GM21737 (cell line): ENCODE results near the gene TRPT1.
"Not testable (repeated sequence)": the region's sequence is repeated elsewhere in the genome, so short reads cannot be mapped to it uniquely, and the experiment has no call there.

Experiments
- ATAC-seq: cut with Tn5 transposase; IDR thresholded peaks from one replicate; pipeline ENCODE4 v1.9.1; 2021; ENCODE audit warnings: mild to moderate bottlenecking, moderate library complexity; ENCODE audit not compliant: unreplicated experiment

The TRPT1 gene

DNA sequence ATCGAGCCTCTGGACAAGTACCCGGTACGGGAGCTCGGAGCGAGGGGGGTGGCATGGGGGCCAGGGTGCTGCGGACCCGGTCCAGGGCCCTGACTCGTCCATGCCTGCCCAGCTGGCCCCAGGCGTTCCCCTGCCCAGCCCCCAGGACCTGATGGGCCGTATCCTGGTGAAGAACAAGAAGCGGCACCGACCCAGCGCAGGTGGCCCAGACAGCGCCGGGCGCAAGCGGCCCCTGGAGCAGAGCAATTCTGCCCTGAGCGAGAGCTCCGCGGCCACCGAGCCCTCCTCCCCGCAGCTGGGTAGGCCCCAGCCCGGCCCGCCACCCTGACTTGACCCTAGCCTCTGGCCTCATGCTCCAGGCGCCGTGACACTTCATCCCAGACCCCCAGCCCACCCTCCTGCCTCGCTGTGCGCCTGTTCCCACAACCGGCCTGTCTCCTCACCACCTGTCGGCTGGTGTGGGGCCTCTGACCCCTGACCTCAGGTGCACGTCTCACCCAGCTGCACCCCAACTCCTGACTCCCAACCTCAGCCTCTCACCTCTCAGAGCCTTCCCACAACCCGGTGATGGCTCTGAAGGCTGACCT lies 33.1 kb upstream of the TRPT1 start:
- ATAC-seq, result no peak

DNA sequence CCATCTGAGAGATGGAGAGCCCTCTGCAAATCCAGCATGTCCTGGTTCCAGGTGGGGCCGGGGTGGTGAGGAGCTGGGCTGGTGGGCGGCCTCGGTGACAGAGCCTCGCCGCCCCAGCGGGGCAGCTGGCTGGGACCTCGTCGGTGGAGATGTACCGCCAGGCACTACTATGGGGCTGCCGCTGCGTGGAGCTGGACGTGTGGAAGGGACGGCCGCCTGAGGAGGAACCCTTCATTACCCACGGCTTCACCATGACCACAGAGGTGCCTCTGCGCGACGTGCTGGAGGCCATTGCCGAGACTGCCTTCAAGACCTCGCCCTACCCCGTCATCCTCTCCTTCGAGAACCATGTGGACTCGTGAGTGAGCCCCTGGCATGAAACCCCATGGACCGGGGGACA lies 32.4 kb upstream of the TRPT1 start:
- ATAC-seq, result no peak

DNA sequence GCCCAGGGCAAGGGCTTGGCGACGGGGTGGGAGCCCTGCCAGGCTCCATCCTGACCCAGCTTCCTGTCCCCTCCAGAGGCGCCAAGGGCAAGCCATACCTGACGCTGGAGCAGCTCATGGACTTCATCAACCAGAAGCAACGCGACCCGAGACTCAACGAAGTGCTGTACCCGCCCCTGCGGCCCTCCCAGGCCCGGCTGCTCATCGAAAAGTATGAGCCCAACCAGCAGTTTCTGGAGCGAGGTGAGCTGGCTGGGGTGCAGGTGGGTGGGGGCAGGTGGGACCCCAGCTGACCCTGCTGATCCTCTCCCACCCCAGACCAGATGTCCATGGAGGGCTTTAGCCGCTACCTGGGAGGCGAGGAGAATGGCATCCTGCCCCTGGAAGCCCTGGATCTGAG lies 30.3 kb upstream of the TRPT1 start:
- ATAC-seq, result no peak

DNA sequence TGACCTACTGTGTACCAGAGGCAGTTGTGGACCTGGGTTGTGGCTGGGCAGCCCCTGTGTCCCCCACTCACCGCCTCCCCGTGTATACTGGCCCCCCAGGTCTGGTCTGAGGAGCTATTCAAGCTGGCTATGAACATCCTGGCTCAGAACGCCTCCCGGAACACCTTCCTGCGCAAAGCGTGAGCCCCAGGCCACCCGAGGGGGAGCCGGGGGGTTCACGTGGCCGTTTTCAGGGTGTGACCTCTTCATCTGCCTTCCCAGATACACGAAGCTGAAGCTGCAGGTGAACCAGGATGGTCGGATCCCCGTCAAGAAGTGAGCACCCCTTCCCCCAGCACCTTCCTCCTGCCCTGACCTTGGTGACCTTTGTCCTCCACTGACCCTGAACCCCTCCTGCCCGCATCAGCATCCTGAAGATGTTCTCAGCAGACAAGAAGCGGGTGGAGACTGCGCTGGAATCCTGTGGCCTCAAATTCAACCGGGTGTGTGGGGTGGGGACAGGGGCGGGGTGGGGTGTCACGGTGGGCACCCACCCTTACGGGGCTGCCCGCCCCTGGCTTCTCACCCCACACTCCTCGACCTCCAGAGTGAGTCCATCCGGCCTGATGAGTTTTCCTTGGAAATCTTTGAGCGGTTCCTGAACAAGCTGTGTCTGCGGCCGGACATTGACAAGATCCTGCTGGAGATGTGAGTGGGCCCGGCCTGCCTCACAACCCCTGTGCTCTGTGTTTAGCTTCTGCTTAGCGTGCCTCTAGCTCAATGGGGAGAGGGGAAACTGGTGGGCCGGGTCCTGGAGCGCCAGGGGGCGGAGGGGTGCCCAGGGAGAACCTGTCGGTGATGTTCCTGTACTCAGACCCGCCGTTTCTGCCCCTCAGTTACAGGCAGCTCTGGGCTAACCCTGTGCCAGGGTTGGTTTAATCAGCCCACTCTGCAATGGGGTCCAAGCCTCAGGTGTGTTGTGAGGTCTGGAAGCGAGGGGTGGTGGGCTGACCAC lies 29.4 kb upstream of the TRPT1 start:
- no peak for ATAC-seq

DNA sequence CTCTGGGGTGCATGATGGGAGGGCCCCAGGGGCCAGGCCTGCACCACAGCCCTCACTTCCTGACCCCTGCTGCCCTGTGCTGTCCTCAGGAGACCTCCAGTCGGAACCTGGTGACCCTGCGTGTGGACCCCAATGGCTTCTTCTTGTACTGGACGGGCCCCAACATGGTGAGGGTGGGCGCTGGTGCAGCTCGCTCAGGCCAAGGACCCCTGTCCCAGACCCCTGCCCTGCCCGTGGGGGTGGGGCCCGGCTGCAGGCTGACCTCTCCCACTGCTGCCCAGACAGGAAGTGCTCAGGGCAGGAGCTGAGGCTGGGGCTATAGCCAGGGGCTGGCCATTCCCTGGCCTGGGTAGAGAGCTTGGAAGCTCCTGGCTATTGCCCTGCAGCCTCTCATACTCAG lies 28.3 kb upstream of the TRPT1 start:
- ATAC-seq, result no peak

DNA sequence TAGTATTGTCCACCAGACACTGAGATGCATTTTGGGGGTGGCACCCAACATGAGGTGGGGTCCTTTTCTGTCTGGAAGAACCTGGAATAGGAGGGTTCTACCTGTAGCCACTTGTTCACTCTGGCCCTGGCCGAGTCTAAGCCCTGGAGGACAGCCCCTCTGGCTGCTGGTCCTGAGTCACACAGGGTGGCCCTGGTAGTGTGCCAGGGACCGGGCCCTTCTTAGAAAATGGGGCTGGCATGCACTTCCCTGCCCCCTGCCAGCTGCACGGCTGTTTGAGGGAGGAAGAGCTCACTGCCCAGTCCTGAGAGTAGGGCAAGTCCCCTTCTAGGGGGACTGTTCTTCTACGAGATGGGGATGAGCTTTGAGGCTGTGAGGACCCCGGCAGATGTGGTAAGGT lies 27.5 kb upstream of the TRPT1 start:
- ATAC-seq, result no peak

DNA sequence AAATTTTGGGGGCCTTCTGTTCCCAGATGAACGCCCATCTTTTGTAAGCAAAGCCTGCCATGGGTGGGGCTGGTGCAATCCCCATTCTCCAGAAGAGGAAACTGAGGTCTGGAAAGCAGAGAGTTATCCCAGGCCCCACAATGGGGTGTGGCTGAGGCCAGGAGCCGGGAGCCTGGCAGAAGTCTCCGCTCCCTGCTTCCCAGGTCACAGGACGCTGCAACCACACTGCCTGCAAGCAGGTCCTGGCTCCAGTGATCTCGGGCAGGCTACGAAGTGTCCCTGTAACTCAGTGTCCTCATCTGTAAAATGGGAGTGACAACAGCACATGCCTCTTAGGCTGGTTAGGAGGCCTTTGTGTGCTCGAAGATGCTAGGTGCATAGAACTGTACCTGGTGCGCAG lies 27.1 kb upstream of the TRPT1 start:
- no peak for ATAC-seq

DNA sequence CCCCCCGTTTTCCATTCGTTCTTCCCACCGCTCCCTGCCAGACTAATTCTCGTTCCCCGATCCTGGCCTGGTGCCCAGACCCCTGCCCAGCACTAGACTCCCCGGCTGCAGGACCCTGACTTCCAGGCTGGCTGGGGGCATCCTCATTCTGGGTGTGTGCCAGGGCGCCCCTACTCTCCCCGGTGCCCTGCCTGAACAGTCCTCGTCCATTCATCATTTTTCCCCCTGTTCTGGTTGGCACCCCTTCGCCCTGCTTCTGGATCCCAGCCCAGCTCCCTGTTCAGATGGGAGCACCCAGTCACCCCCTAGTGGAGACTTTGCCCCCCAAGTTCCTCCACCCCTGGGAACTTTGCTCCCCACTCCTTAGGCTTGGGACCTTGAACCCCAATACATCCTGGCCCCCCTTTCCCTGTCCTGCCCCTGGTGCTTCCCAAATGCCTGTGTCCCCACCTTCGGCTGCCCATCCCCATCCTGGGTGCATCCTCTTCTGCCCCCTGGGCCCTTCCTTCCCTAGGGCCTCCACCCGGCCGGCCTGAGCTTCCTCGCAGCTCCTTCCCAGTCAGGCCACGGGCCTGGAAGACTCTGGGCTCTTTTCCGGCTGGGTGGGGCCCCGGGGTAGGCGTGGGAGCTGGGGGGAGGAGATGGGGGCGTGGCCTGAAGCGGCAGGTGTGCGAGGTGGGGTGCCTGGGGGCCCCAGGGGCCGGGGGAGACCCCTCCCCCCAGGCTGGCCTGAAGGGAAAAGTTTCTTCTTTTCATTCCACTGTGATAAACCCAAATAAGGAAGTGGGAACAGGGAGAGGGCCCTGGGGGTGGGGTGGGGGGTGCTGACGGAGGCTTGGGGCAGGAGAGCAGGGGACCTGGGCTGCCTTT lies 26.3 kb upstream of the TRPT1 start:
- ATAC-seq, result no peak

DNA sequence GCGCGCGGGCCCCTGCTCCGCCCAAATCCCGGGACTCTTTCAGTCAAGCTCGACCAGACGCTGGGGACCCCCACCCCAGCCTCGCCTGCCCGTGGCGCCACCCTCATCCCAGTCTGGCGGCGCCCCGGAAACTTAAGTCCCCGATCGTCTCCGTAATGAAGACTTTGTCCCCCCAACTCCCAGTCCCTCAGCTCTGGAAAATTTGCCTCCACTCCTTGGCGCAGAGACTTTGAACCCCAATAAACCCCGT lies 25.7 kb upstream of the TRPT1 start:
- no peak for ATAC-seq

DNA sequence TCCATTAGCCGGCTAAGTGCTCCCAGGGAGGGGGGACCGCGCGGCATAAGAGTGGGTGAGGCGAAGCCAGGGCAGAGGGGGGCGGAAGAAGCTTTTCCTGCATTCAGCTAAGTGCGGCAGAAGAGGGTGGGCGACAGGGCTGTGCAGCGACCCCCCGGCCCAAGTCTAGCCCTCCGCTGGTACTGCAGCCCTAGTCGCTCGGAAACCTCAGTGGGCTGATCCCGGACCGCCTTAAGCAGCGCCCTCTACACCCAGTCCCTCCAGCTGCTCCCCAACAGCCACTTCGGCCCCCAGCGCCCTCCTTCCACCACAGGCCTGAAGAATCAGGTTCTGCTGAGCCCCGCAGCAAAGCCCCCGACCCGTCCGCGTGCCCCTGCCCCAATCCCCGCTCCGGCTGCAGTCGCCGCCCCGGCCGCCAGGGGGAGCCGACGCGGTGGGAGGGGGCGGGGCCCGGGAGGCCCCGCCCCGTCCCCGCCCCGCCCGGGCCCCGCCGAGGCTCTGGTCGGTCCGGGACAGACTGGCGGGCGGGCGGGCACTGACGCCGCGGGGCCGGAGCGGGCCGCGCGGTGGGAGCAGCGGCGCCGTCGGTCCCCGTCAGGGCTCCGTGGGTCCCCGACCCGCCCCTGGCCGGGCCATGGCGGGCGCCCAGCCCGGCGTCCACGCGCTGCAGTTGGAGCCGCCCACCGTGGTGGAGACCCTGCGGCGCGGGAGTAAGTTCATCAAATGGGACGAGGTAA lies 25.2 kb upstream of the TRPT1 start, which contains the start of gene PLCB3:
Gene PLCB3 (plus strand): TSS at position 515 of the 737 bp plus-strand sequence. CDS start 120 bp downstream, at position 635.
- no peak for ATAC-seq

DNA sequence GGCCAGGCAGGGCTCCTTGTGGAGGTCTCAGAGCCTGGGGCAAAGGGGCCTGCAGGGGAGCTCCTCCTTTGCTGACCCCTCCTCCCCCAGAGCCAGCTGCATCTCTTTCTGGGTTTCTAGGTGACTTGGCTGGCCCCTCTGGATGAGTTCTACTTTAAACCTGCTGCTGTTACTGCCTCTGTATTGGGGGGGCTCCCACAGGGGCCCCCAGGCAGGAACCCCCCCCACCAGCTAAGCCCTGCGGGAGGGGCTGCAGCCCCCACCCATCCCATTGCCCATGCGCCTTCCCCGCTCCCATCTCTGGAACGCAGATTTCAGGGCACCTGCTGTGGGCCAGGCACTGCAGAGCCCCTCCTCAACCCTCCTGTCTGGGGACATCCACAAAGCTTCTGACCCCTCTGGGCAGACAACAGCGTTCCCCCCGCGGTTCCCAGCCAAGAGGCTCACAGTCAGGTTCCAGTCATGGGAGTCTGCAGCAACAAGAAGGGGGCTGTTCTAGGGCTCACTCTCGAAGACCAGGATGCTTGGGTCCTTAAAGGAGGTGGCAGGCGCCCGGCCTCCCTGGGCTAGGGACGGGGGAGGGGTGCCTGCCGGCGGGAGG lies 24.5 kb upstream of the TRPT1 start:
- ATAC-seq, result no peak

DNA sequence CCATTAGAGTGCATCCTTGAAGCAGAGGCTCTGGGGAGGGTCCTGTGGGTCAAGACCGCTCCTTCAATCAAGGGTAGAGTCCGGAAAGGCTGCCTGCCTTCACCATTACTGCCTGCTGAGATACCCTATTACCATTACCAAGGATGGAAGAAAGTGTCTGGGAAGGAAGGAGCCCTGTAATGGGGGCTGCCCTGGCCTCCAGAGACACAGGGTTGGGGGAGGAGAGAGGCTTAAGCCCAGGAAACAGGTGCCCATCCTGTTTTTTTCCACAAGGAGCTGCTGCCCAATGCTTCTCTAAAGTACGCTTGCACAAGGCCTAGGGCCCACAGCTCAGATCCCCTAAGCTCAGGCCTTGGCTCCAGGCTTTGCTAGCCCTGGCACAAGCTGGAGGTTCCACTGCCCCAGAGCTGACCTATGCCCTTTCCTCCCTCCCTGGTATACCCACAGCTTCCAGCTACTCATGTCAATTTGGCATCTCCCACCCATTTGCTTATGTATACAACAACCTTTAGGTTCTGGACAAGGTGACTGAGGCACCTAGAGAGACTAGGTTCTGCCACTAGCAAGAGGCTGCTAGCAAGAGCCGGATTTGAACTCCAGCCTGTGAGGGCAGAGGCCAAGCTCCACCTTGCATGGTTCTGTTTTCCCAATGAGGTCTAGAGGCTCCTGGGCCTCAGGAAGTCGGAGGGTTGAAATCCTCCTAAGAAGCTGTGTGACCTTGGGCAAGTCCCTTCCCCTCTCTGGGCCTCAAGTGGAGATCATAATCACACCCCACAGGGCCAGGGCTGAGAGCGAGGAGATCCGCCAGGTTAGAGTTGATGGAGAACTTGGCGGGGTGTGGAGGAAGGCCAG lies 23.8 kb upstream of the TRPT1 start:
- ATAC-seq, result no peak

DNA sequence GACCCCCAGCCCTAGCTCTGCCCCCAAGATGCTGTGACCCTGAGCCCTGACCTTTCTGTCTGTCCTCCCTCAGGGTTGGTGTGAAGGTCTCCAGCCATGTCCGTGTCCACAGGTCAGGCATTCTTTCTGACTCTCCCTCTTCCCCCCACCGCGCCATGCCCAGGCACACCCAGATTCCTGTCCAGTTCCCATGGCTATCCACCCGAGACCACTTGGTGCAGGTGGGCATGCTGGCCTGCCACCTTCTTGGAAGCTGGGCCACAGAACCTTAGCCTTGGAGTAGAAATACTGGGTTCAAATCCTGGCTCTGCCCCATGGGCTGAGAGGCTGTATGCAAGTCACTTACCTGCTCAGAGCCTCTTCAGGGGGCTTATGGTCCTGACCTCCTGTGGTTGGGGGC lies 23.1 kb upstream of the TRPT1 start:
- ATAC-seq, result no peak

DNA sequence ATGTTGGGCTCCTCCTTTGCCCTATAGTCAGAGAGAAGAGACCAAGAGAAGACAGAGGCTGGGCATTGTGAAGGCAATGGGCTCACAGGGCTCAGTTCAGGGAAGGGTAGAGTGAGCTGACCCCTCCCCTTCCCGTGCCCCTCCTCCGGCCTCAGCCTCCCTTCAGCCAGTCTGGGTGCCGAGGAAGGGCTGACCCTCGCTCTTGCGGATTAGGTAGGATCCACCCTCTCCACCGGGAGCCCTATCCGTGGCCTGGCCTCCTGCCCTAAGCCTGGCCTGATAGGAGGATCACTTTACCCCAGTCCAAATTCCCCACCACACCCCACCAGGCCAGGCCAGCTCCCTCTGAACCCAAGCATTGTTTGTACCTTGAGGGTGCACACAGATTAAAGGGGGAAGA lies 22.6 kb upstream of the TRPT1 start:
- no peak for ATAC-seq

DNA sequence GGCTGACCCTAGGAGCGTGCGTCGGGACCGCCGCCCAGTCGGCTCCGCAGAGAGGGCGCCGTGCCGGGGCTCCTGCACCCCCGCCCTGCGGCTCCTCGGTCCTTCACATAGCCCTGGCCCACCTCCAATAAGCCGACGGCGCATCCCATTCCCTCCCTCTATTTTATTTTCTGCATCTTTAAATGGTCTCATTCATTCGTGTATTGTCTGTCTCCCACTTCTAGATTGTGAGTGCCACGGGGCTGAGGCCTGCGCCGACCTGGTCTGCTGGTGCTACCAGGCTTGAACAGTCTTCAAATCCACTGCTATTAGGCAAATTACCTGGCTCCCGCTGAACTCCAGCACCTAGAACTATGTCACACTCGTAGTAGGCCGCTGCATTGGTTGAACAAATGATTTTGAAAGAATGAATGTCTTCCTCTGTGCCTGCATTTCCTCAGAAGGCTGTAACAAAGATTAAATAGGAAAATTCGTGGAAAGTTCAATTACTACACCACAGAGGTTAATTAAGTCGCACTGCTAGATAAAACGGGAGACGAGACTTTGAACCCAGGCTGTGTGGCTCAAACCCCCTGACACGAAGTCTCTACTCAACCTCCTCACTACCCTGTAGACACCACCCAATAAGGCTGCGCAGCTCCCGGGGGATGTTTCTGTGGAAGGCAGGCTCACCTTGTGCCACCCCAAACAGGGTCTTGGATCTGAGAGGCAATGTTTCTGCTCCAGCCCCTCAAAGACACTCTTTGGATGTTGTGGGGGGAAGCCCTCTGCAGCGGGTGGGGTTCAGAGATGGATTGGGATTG lies 21.9 kb upstream of the TRPT1 start:
- ATAC-seq, result no peak

DNA sequence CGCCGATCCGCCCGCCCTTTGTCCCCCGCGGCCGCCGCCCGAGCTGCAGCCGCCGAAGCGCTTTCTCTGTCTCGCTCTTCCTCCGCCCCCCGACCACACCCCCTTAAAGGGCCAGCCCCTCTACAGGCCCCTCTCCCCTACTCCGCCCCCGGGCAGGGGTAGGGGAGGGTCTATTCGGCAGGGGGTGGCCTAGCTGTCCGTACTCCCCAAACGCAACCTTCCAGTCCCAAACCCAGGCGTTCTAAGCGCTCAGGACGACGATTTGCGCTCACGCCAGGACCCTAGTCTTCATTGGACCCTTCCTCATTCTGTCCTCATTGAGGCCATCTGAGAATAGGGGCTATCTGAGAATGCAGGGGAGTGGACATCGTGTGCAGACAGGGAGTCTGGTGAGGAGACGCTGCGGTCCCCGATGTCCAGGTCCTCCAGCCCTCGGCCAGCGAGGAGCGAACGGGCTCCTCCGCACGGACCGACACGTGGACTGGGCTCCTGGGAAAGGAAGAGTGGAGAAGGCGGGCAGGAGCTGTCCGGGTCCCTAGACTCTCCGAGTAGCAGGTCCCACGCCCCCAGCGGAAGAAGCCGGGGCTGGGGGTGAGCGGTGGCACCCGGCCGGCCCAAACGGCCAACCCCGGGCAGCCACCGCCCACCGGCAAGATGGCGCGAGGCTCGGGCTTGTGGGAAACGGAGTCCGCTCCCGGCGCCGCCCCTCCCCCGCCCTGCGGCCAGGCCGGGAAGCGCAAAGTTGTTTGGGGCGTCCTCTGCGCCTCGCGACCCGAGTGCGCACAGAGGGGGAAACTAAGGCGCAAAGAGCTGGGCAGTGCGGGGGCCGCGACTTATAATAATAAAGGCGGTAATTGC lies 21.1 kb upstream of the TRPT1 start, which contains the start of gene PPP1R14B:
Gene PPP1R14B (minus strand): TSS at position 73 of the 858 bp plus-strand sequence. CDS start 270 bp downstream, outside the sequence.
- ATAC-seq, result no peak

DNA sequence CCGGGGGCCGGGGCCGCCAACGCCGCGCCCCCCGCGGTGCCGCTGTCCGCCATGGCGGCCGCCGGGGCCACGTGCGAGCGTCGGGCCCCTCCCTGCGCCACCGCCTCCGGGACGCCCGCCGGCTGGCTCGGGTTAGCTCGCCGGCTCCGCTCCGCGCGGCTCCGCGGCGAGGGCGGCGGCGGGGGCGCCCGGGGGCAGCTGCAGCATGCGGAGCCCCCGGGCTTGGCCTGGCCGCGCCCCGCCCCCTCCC lies 20.6 kb upstream of the TRPT1 start:
- not testable (repeated sequence) for ATAC-seq
